ENCODE results near the gene ATG14.
"Not testable (repeated sequence)": the region's sequence is repeated elsewhere in the genome, so short reads cannot be mapped to it uniquely, and the experiment has no call there.

Gene ATG14

DNA sequence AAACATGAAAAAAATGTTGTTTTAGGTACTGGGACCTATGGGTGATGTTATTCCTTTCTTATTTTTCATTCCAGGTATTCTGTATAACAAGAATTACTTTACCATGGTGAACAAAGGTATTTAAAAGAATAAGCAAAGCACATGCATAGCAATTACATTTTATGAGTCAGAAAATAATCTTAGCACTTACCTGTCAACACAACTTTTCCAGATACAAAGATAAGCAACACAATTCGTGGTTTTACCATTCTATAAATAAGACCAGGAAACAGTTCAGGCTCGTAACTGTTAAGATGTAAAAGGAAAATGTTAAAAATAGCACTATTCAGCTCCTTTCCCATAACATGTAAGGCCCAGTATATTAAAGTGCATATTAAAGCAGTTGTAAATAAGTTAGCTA lies 12.3 kb upstream of the ATG14 start:
- Histone ChIP-seq H3K4me2 (peak overlapping the region in 3 of 11 experiments; percentile 4 to 37 (median 33); a peak in 5 of 22 replicates), H3K36me3 (no peaks in the 10 kb centered on the region), H3K27ac (no peak overlapping the region), H3K4me1 (peaks cover 0 to 7% (median 0%) of the 10 kb centered on the region in 10 experiments; a peak in 6 of 20 replicates), H3K9ac (no peak overlapping the region), H3K9me3 (replicated peaks in 1 of 11) (no peaks in the 10 kb centered on the region), H3K4me3 (no peak overlapping the region), H3K27me3 (no peaks in the 10 kb centered on the region), H4K20me1 (no peaks in the 10 kb centered on the region)
- TF ChIP-seq Cebpa-rat (IDR thresholded peaks at IDR 0.05) = no peak

DNA sequence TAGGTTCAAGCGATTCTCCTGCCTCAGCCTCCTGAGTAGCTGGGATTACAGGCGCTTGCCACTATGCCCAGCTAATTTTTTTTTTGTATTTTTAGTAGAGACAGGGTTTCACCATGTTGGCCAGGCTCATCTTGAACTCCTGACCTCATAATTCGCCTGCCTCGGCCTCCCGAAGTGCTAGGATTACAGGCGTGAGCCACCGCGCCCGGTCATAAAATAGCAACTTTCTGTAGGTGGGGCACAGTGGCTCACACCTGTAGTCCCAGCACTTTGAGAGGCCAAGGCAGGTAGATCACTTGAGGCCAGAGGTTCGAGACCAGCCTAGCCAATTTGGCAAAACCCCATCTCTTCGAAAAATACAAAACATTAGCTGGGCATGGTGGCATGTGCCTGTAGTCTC lies 10.7 kb upstream of the ATG14 start:
- not testable (repeated sequence) for H3K9me3 ChIP-seq (replicated peaks in 1 of 11); H3K4me1 ChIP-seq; H3K9ac ChIP-seq; H3K27ac ChIP-seq; H3K27me3 ChIP-seq; H3K4me3 ChIP-seq; H3K4me2 ChIP-seq; H3K36me3 ChIP-seq; H4K20me1 ChIP-seq

- no peaks in the 10 kb centered on the region for H4K20me1 ChIP-seq
- H3K4me3 ChIP-seq = no peak overlapping the region
- no peak overlapping the region for H3K4me2 ChIP-seq
- no peaks in the 10 kb centered on the region for H3K36me3 ChIP-seq
- H3K4me1 ChIP-seq = peaks cover 0 to 7% (median 0%) of the 10 kb centered on the region in 10 experiments; a peak in 6 of 20 replicates
- no peak for TF ChIP-seq Cebpa-rat (IDR thresholded peaks at IDR 0.05)
- H3K9me3 ChIP-seq (replicated peaks in 1 of 11) = no peaks in the 10 kb centered on the region
- no peak overlapping the region for H3K27ac ChIP-seq
- H3K27me3 ChIP-seq = no peaks in the 10 kb centered on the region
- no peak overlapping the region for H3K9ac ChIP-seq
Measured at GRCh38 chr14:55419663-55420062, 8.0 kb upstream of the ATG14 start.

DNA sequence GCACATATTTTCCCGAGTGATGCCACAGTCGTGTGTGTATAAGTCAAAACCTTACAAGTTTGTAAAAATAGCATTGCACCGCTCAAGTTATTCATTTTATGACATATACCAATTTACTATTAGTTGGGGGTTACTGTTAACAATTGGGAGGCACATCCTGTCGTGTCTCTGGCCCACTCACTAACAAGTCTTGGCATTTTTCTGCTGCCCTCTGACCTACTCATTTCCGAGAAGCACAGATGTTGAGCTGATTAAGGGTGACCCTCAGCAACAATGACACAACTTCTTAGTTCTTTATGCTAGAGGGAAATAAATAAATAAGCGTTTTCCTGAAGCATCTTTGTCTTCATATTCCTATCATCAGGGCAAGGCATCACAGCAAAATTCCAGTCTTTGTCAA lies 6.8 kb upstream of the ATG14 start:
- H3K27me3 ChIP-seq = no peaks in the 10 kb centered on the region
- H3K4me3 ChIP-seq = no peak overlapping the region
- H4K20me1 ChIP-seq = no peaks in the 10 kb centered on the region
- no peaks in the 10 kb centered on the region; a peak in 1 of 20 replicates for H3K4me1 ChIP-seq
- no peaks in the 10 kb centered on the region for H3K36me3 ChIP-seq
- H3K4me2 ChIP-seq = no peak overlapping the region
- no peak for TF ChIP-seq Cebpa-rat (IDR thresholded peaks at IDR 0.05)
- H3K9ac ChIP-seq = no peak overlapping the region
- no peak overlapping the region for H3K27ac ChIP-seq
- no peaks in the 10 kb centered on the region for H3K9me3 ChIP-seq (replicated peaks in 1 of 11)

GRCh38 chr14:55417955-55418354 lies 6.3 kb upstream of the ATG14 start:
- Histone ChIP-seq H3K27ac (no peak overlapping the region), H3K36me3 (no peaks in the 10 kb centered on the region), H3K9me3 (replicated peaks in 1 of 11) (no peaks in the 10 kb centered on the region)

DNA sequence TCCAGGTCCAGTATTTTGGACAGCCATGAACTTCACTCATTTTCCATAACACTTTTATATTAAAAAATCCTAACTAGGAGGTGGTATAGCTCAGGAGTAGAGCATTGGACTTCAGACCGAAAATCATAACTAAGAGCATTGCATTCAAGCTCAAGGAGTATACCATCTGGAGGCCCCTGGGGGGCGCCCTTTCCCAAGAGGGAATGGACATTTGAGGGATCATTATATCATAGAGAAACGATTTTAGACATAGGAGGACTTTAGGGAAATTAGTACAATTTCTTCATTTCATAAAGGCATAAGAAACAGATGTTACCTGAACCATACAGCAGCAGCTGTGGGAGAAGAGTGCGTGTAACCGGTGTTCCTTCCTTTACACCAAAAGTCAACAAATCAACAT lies 5.2 kb upstream of the ATG14 start:
- Histone ChIP-seq H3K27me3 (no peaks in the 10 kb centered on the region), H4K20me1 (no peaks in the 10 kb centered on the region), H3K9ac (no peak overlapping the region), H3K4me1 (peaks cover 0 to 7% (median 5%) of the 10 kb centered on the region in 10 experiments; a peak in 11 of 20 replicates), H3K36me3 (no peaks in the 10 kb centered on the region), H3K9me3 (replicated peaks in 1 of 11) (no peaks in the 10 kb centered on the region), H3K27ac (no peak overlapping the region), H3K4me3 (no peak overlapping the region), H3K4me2 (no peak overlapping the region)
- no peak for TF ChIP-seq Cebpa-rat (IDR thresholded peaks at IDR 0.05)

More at GRCh38 chr14:55417955-55418354, 6.3 kb upstream of the ATG14 start:
- no peak overlapping the region for H3K4me2 ChIP-seq
- TF ChIP-seq Cebpa-rat (IDR thresholded peaks at IDR 0.05) = no peak
- no peaks in the 10 kb centered on the region for H4K20me1 ChIP-seq
- no peak overlapping the region for H3K4me3 ChIP-seq
- H3K27me3 ChIP-seq = no peaks in the 10 kb centered on the region
- H3K4me1 ChIP-seq = no peaks in the 10 kb centered on the region
- no peak overlapping the region for H3K9ac ChIP-seq

- no peak overlapping the region for H3K4me3 ChIP-seq
- no peaks in the 10 kb centered on the region for H3K36me3 ChIP-seq
- H3K4me2 ChIP-seq = no peak overlapping the region
- no peaks in the 10 kb centered on the region for H3K9me3 ChIP-seq (replicated peaks in 1 of 11)
- no peaks in the 10 kb centered on the region for H3K27me3 ChIP-seq
- peaks cover 14 to 22% (median 18%) of the 10 kb centered on the region in 10 experiments for H3K4me1 ChIP-seq
- TF ChIP-seq Cebpa-rat (IDR thresholded peaks at IDR 0.05) = no peak
- no peak overlapping the region for H3K9ac ChIP-seq
- H3K27ac ChIP-seq = no peak overlapping the region
- H4K20me1 ChIP-seq = no peaks in the 10 kb centered on the region
Measured at GRCh38 chr14:55414551-55414950, 2.9 kb upstream of the ATG14 start.

GRCh38 chr14:55412676-55413075 lies 1.0 kb upstream of the ATG14 start:
- H4K20me1 ChIP-seq = peaks cover 0 to 10% (median 6%) of the 10 kb centered on the region in 11 experiments; a peak in 5 of 22 replicates
- H3K27me3 ChIP-seq = no peaks in the 10 kb centered on the region
- TF ChIP-seq Cebpa-rat (IDR thresholded peaks at IDR 0.05) = no peak
- H3K4me3 ChIP-seq = no peak overlapping the region
- peak overlapping the region in 4 of 11 experiments; percentile 74 to 88 (median 84); a peak in 6 of 22 replicates for H3K4me2 ChIP-seq
- peaks cover 0 to 9% (median 5%) of the 10 kb centered on the region in 11 experiments; a peak in 7 of 22 replicates for H3K36me3 ChIP-seq
- H3K9ac ChIP-seq = no peak overlapping the region
- H3K9me3 ChIP-seq (replicated peaks in 1 of 11) = no peaks in the 10 kb centered on the region
- no peak overlapping the region for H3K27ac ChIP-seq
- peaks cover 15 to 36% (median 25%) of the 10 kb centered on the region in 10 experiments for H3K4me1 ChIP-seq

- Histone ChIP-seq H3K4me2 (peak overlapping the region; percentile 86 to 96 (median 88)), H3K4me1 (peaks cover 15 to 36% (median 25%) of the 10 kb centered on the region in 10 experiments), H4K20me1 (peaks cover 0 to 24% (median 13%) of the 10 kb centered on the region in 11 experiments; a peak in 8 of 22 replicates), H3K4me3 (peak overlapping the region; percentile 81 to 99 (median 91)), H3K27me3 (no peaks in the 10 kb centered on the region), H3K36me3 (peaks cover 0 to 17% (median 5%) of the 10 kb centered on the region in 11 experiments; a peak in 7 of 22 replicates), H3K9me3 (replicated peaks in 1 of 11) (no peaks in the 10 kb centered on the region), H3K9ac (peak overlapping the region; percentile 88 to 96 (median 91)), H3K27ac (peak overlapping the region; percentile 74 to 91 (median 87))
- TF ChIP-seq Cebpa-rat (IDR thresholded peaks at IDR 0.05) = no peak
Measured at GRCh38 chr14:55410876-55411275, 754 bp downstream of the ATG14 start.

Data from BLaER1 treated with 17β-estradiol and CSF1 and Interleukin-3, amounts not matched to agents 10 nM and 100 nM (cell line).